Measurements from ENCODE around the gene SYNPO2. TPM values are rescaled to one million over a fixed set of nuclear protein-coding genes. Genes with fewer than 3 reads are reported as not detected.

The SYNPO2 gene
- total RNA-seq, 1 experiment from 2014 or later, result 0.28 TPM

- no peaks in the 10 kb centered on the region for H3K36me3 ChIP-seq (ENCODE audit: control insufficient read depth, insufficient read depth, low read length)
- no peaks in the 10 kb centered on the region for H3K9me3 ChIP-seq (ENCODE audit: control insufficient read depth, insufficient read depth, low read depth, low read length)
- no peaks in the 10 kb centered on the region for H3K4me1 ChIP-seq (ENCODE audit: control insufficient read depth, insufficient read depth, low read length)
- ATAC-seq, result no peak
- no peak overlapping the region for H3K4me3 ChIP-seq (ENCODE audit: low read depth in 2 of 2, low read length in 2 of 2)
- no peak overlapping the region for H3K27ac ChIP-seq (ENCODE audit: low read length)
- no peaks in the 10 kb centered on the region for H3K27me3 ChIP-seq (ENCODE audit: control insufficient read depth, insufficient read depth, low read length)
- no TSS peak for BruUV-seq (replicated peaks)
- TF ChIP-seq CTCF (IDR thresholded peaks at IDR 0.05) (no peak), SIN3A (IDR thresholded peaks at IDR 0.05; ENCODE audit: borderline replicate concordance, insufficient read depth, low read depth, low read length) (no peak), POLR2AphosphoS5 (IDR thresholded peaks at IDR 0.05; ENCODE audit: low read depth, low read length) (no peak), TCF7L2 (IDR thresholded peaks at IDR 0.05; ENCODE audit: low read depth, low read length) (no peak)
- TF ChIP-seq, protein P1, sequence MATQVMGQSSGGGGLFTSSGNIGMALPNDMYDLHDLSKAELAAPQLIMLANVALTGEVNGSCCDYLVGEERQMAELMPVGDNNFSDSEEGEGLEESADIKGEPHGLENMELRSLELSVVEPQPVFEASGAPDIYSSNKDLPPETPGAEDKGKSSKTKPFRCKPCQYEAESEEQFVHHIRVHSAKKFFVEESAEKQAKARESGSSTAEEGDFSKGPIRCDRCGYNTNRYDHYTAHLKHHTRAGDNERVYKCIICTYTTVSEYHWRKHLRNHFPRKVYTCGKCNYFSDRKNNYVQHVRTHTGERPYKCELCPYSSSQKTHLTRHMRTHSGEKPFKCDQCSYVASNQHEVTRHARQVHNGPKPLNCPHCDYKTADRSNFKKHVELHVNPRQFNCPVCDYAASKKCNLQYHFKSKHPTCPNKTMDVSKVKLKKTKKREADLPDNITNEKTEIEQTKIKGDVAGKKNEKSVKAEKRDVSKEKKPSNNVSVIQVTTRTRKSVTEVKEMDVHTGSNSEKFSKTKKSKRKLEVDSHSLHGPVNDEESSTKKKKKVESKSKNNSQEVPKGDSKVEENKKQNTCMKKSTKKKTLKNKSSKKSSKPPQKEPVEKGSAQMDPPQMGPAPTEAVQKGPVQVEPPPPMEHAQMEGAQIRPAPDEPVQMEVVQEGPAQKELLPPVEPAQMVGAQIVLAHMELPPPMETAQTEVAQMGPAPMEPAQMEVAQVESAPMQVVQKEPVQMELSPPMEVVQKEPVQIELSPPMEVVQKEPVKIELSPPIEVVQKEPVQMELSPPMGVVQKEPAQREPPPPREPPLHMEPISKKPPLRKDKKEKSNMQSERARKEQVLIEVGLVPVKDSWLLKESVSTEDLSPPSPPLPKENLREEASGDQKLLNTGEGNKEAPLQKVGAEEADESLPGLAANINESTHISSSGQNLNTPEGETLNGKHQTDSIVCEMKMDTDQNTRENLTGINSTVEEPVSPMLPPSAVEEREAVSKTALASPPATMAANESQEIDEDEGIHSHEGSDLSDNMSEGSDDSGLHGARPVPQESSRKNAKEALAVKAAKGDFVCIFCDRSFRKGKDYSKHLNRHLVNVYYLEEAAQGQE (IDR thresholded peaks at IDR 0.05; ENCODE audit: insufficient read depth in 1 of 2, low read depth in 2 of 2, low read length in 1 of 2), result no peak
- ChIA-PET CTCF (no interaction called here), POLR2A (interaction anchor here (0.5 kb wide), 1 partner anchor 100 kb away, joined by 9 read pairs; no protein-coding TSS in a partner anchor)
- in situ Hi-C loops (cut with HindIII; ENCODE audit: low pct_unique_long_range_greater_than_20kb, low sequenced_read_pairs), result no loop called here
- DNase-seq (ENCODE audit: low read depth, low spot score), result no peak
- intact Hi-C loops (cut with micrococcal nuclease; ENCODE audit: unreplicated experiment), result no loop called here
Measured at GRCh38 chr4:118950929-118951570, 62.4 kb downstream of the SYNPO2 start.

- ChIA-PET CTCF (no interaction called here), POLR2A (no interaction called here)
- Histone ChIP-seq H3K27me3 (ENCODE audit: control insufficient read depth, insufficient read depth, low read length) (no peaks in the 10 kb centered on the region), H3K36me3 (ENCODE audit: control insufficient read depth, insufficient read depth, low read length) (no peaks in the 10 kb centered on the region), H3K4me3 (ENCODE audit: low read depth in 2 of 2, low read length in 2 of 2) (no peak overlapping the region), H3K27ac (ENCODE audit: low read length) (no peak overlapping the region), H3K9me3 (ENCODE audit: control insufficient read depth, insufficient read depth, low read depth, low read length) (no peaks in the 10 kb centered on the region), H3K4me1 (ENCODE audit: control insufficient read depth, insufficient read depth, low read length) (no peaks in the 10 kb centered on the region)
- no peak for TF ChIP-seq SIN3A (IDR thresholded peaks at IDR 0.05; ENCODE audit: borderline replicate concordance, insufficient read depth, low read depth, low read length)
- TF ChIP-seq CTCF (IDR thresholded peaks at IDR 0.05), result no peak
- TF ChIP-seq TCF7L2 (IDR thresholded peaks at IDR 0.05; ENCODE audit: low read depth, low read length), result no peak
- no peak for TF ChIP-seq POLR2AphosphoS5 (IDR thresholded peaks at IDR 0.05; ENCODE audit: low read depth, low read length)
- TF ChIP-seq, protein P1 (IDR thresholded peaks at IDR 0.05; ENCODE audit: insufficient read depth in 1 of 2, low read depth in 2 of 2, low read length in 1 of 2), result no peak
- in situ Hi-C loops (cut with HindIII; ENCODE audit: low pct_unique_long_range_greater_than_20kb, low sequenced_read_pairs), result no loop called here
- DNase-seq (ENCODE audit: low read depth, low spot score), result no peak
- BruUV-seq (replicated peaks), result no TSS peak
- intact Hi-C loops (cut with micrococcal nuclease; ENCODE audit: unreplicated experiment), result no loop called here
- ATAC-seq, result no peak
Measured at GRCh38 chr4:118953276-118953675, 64.6 kb downstream of the SYNPO2 start.
